Daoy (cell line): ENCODE data around the gene KSR2. TPM values are rescaled to one million over a fixed set of nuclear protein-coding genes. Genes with fewer than 3 reads are reported as not detected.
"Not testable (repeated sequence)": the region's sequence is repeated elsewhere in the genome, so short reads cannot be mapped to it uniquely, and the experiment has no call there.

Experiments
- DNase-seq: peaks from one replicate; pipeline ENCODE4 v3.0.0-alpha.2; 2015; ENCODE audit warnings: low read depth
- total RNA-seq: library from RNA; depleted of rRNA; stranded (reverse); fragments of >200 nt; shearing (Covaris generic); gene quantifications from 2 replicates; pipeline ENCODE4 v1.2.3, GENCODE V29; 2014

Gene KSR2
- total RNA-seq, 1 experiment from 2014 or later: 0.29 TPM

- no peak for DNase-seq
Measured at GRCh38 chr12:117890644-117891043, 78.1 kb downstream of the KSR2 start.

DNA sequence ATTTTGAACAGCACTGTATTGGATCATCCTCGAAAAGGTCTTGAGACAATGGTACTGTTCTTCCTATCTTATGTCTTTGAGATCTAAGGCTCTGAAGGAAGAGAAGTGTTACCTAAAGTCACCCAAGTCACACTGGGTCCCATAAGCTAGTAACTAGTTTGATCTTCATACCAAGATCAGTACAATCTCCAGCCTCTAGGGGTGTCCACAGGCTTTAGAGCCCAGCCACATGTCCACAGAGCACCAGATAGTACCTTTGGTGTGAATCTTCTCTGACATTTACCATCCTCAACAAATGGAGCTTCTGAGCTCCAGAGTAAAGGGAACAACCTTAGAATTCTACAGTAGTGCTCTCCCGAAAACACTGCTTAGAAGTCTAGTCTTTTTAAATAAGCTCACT is 78.7 kb downstream of the KSR2 start:
- DNase-seq: no peak

GRCh38 chr12:117889098-117889497 is 79.7 kb downstream of the KSR2 start:
- DNase-seq: no peak

DNA sequence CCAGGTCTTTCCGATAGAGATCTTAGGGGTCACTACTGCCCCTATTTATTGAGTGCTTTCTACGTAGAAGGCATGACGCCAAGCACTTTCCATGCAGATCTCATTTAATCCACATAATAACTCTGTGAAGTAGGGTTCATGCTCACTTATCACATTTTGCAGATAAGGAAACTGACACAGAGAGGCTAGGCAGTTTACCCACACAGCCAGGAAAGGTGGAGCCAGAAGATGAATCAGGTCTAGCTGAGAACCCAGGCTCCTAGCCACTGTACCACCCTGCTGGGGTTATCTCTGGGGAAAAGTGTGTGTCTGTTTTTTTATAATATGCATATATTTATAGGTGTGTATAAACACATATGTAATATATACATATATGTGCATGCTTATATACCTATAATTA is 83.6 kb downstream of the KSR2 start:
- no peak for DNase-seq

DNA sequence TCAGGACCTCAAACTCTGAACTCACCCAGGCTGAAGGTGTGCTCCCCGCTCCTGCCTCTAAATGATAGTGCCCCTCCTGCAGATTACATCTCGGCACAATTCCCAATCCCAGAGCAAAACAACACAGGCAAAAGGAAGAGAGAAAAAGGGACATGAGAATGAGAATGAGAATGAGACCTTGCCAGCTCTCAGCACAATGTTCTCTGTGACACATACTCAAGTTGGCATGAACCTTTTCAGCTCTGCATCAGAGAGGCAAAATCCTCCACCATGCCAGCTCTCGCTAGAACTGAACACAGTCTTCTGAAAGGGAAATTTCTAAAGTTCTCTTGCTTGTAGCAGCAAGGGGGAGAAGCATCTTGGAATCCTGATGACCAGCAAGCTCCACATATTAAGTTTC is 84.6 kb downstream of the KSR2 start:
- no peak for DNase-seq

DNA sequence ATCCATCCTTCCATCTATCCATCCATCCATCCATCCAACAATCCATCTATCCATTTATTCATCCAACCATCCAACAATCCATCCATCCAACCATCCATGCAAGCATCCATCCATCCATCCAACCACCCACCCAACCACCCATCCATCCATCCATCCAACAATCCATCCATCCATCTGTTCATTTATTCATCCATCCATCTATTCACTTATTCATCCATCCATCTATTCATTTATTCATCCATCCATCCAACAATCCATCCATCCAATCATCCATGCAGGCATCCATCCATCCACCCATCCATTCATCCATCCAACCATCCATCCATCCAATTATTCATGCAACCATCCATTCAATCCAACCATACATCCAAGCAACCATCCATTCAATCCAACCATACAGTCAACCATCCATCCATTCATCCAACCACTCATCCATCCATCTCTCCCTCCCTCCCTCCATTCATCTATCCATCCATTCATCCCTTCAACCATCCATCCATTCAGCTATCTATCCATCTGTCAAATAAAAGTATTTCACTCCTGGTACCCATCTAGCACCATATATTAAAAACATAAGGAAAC is 86.1 kb downstream of the KSR2 start:
- DNase-seq: no peak

DNA sequence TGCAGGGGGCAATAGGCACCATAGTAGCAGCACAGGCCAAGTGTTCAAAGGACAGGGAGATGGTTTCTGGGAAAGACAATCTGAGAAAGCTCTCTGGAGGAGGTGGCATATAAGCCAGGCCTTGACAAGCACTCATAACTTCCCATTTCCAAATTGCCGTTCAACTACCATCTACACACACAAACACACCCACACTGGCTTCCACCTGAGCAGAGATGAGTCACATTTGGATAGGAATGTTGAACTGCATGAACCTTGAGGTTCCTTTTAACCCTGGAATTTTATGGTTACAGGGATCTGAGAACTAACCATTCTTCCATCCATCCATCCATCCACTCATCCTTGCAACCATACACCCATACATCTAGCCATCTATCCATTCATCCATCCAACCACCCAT is 86.6 kb downstream of the KSR2 start:
- DNase-seq: no peak

- no peak for DNase-seq
Measured at GRCh38 chr12:117881517-117881916, 87.3 kb downstream of the KSR2 start.

DNA sequence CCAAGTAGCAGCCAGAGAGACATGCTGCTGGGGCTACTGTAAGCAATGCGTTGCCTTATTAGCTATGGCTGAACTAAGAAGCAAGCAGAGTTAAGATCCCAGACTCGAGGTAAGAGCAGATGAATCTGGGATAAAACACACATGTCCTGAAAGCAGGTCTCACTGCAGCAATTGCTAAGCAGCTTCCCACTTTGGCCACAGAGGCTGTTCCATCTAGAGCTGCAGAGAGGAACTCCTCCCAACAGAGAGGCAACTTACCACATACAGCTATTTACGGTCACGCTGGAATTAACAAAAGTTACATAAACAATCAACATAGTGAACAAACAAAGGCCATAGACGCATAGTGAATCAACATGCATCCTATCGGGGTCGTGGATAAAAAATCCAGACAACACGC is 90.2 kb downstream of the KSR2 start:
- DNase-seq: no peak

- no peak for DNase-seq
Measured at GRCh38 chr12:117876436-117876816, 92.4 kb downstream of the KSR2 start.

- peak; percentile 77 for DNase-seq
Measured at GRCh38 chr12:117875744-117876435, 92.9 kb downstream of the KSR2 start.

- peak; percentile 66 for DNase-seq
Measured at GRCh38 chr12:117874842-117875434, 93.9 kb downstream of the KSR2 start.

GRCh38 chr12:117874198-117874597 is 94.6 kb downstream of the KSR2 start:
- DNase-seq: not testable (repeated sequence)

GRCh38 chr12:117872546-117873169 is 96.1 kb downstream of the KSR2 start:
- DNase-seq: no peak

DNA sequence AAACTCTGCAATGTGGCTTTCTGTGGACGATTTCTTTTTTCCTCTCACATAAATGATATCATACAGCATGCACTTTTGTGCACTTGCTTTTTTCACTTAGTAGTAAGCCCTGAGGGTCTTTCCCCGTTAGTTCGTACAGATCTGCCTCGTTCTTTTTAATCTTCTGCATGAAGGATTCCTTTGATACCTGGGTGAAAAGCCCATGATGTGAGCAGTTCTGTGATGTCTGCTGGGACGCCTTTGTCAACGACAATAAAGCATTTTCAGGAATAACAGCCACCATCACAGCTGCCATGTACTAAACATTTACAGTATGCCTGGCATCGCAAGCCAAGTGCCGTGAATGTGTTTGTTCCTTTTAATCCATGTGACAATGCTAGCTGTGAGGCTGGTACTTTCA is 99.2 kb downstream of the KSR2 start:
- no peak for DNase-seq

DNA sequence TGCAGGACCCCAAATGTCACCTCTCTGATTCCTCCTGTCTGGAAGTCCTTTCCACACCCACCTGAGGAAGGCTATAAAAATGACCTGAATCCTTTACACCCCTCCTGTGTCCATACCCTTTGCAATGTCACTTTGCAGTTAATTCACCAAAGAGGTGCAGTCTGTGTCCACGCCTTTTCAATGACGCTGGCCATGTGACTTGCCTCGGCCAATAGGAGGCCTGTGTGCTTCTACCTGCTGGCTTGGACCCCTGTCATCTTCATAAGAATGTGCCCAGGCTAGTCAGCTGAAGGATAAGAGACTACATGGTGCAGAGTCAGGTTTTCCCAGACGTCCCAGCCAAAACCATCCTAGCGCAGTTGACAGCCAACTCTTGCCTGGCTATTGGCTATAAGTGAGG is 101.4 kb downstream of the KSR2 start:
- no peak for DNase-seq

DNA sequence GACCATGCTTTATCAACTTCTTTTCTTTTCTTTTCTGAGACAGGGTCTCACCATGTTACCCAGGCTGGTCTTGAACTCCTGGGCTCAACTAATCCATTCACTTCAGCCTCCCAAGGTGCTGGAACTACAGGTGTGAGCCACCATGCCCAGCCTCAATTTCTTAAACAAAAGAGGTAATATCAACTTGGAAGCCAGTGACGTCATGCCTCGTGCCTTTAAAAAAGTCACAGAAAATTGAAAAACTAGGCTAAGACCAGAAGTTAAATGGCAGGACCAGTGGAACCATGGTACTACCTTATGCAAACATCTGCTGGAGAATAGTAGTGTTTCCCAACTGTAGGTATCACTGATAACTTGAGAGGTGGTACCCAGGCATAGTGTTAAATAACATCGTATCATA is 103.3 kb downstream of the KSR2 start:
- no peak for DNase-seq

GRCh38 chr12:117863002-117863709 is 105.6 kb downstream of the KSR2 start:
- peak; percentile 65 for DNase-seq

DNA sequence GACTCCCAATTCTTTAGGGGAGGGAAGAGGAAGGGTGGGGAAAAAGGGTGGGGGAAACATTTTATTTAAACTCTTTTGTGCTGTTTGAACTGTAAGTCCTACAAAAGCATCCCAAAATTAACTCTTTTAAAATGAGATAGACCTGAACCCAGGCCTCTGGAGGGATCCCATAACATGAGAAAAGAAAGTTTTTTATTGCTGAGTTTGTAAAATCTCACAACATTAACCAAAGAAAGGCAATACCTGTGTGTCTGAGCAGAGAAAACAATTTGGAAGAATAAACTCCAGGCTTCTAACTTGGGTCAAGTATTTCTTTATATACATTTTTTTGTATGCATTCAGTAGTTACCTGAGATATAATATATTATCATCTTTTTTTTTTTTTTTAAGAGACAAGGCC is 107.1 kb downstream of the KSR2 start:
- no peak for DNase-seq

- DNase-seq: not testable (repeated sequence)
Measured at GRCh38 chr12:117860787-117861290, 108.0 kb downstream of the KSR2 start.

- no peak for DNase-seq
Measured at GRCh38 chr12:117860111-117860510, 108.7 kb downstream of the KSR2 start.
